ENCODE results near the gene SLC26A9.
"Not testable (repeated sequence)": the region's sequence is repeated elsewhere in the genome, so short reads cannot be mapped to it uniquely, and the experiment has no call there.

The SLC26A9 gene

DNA sequence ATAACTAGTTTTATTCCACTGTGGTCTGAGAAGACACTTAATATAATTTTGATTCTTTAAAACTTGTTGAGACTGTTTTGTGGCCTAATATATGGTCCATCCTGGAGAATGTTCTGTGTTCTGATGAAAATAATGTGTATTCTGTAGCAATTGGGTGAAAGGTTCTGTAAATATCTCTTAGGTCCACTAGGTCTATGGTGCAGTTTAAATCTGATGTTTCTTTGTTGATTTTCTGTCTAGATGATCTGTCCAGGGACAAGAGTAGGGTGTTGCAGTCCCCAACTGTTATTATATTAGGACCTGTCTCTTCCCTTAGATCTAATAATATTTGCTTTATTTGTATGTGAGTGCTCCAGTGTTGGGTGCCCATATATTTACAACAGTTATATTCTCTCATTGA is 59.5 kb downstream of the SLC26A9 start:
- DNase-seq = no peak

DNA sequence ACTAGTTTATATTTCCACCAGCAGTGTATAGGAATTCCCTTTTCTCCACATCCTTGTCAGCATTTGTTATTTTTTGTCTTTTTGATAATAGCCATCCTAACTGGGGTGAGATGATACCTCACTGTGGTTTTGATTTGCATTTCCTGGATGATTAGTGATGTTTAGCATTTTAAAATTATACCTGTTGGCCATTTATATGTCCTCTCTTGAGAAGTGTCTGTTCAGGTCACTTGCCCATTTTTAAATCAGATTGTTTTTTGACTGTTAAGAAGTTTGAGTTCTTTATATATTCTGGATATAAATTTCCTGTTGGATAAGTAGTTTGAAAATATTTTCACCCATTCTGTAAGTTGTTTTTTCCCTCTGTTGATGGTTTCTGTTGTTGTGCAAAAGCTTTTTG is 62.3 kb downstream of the SLC26A9 start:
- DNase-seq = no peak

DNA sequence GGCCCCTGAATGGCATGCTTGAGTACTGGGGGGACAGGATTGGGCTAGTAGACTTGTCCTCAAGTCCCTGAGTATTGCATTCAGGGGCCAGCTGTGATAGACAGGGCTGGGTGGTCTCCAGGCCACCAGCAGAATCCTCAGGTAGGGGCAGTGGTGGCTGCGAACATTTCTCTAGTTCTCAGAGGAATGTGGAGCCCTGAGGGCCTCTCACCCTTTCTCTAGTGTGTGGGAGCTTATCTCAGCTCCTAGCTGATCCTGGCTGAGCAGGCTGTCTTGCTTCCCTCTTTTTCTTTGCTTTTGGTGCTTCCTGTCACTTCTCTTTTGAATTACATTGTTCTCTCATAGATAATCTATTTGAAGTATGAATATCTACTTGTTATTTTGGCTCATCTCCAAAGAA is 63.3 kb downstream of the SLC26A9 start:
- DNase-seq = no peak

DNA sequence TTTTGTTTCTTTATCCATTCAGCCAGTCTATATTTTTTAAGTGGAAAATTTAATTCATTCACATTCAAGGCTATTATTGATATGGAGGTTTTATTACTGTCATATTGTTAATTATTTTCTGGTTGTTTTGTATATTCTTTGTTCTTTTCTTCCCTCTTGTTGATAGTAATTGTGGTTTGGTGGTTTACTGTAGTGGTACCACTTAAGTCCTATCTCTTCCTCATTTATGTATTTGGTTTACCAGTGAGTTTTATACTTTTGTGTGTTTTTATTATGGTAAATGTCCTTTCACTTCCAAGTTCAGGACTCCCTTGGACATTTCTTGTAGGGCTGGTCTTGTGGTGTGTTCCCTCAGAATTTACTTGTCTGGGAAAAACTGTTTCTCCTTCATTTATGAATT is 65.2 kb downstream of the SLC26A9 start:
- DNase-seq = no peak

DNA sequence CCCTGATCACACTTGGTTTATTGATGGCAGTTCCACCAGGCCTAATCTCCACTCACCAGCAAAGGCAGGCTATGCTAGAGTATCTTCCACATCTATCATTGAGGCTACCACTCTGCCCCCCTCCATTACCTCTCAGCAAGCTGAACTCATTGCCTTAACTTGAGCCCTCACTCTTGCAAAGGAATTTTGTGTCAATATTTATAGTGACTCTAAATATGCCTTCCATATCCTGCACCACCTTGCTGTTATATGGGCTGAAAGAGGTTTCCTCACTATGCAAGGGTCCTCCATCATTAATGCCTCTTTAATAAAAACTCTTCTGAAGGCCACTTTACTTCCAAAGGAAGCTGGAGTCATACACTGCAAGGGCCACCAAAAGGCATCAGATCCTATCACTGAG is 70.1 kb downstream of the SLC26A9 start:
- not testable (repeated sequence) for DNase-seq

DNA sequence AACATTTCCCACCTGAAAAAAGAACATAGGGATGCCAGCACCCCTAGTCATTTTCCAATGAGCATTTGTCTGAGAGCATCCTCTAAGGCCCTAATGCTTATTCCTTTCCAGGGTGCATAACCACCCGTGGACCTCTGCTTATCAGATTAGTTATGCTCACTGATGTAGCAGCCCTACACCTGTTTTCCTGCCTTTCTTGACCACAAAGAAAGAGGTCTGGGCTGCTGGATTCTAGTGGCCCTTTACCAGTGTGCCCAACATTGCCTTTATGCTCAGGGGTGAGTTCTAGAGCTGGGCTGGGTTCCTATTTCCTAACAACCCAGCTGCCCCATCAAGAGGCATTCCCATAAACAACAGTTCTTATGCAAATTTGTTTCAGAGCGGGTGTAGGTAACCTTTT is 73.0 kb downstream of the SLC26A9 start:
- no peak for DNase-seq

Measured in femur (tissue), 1 donor.